Thyroid gland (tissue), 4 donors: ENCODE measurements around the gene CBFA2T2. TPM values are rescaled to one million over a fixed set of nuclear protein-coding genes. Genes with fewer than 3 reads are reported as not detected.

Experiments
- DNase-seq, 2 donors: peaks; one replicate each; pipeline ENCODE4 v3.0.0-alpha.2; 2019
- H3K27ac ChIP-seq, 3 donors: fragments of 200-600 bp; sonication (generic); 1 replicate in 2 of 3; 2 replicates in 1 of 3; pipeline ENCODE4 v1.5.1; 2016 to 2019; ENCODE audit warnings: mild to moderate bottlenecking in 1 of 3, moderate library complexity in 1 of 3
- H3K27me3 ChIP-seq: fragments of 200-600 bp; sonication (generic); one replicate; pipeline ENCODE4 v1.5.1; 2019
- H3K36me3 ChIP-seq, 2 donors: fragments of 200-600 bp; sonication (generic); one replicate each; pipeline ENCODE4 v1.5.1; 2016 to 2019
- H3K4me1 ChIP-seq, 2 donors: fragments of 200-600 bp; sonication (generic); one replicate each; pipeline ENCODE4 v1.5.1; 2017 to 2019
- H3K4me3 ChIP-seq, 3 donors: fragments of 200-600 bp; sonication (generic); replicated peaks in 1 of 3; 1 replicate in 2 of 3; 2 replicates in 1 of 3; pipeline ENCODE4 v1.5.1; 2016; ENCODE audit warnings: mild to moderate bottlenecking in 1 of 3
- H3K9me3 ChIP-seq: fragments of 200-600 bp; sonication (generic); one replicate; pipeline ENCODE4 v1.5.1; 2017
- CTCF ChIP-seq, 6 experiments: fragments of 200-600 bp in 3 of 6; fragments of 450-650 bp in 3 of 6; sonication (generic) in 3 of 6; IDR thresholded peaks; one replicate each; pipeline ENCODE4 v1.5.1; 2016 to 2019; ENCODE audit warnings: antibody characterized with exemption in 6 of 6, mild to moderate bottlenecking in 2 of 6, inconsistent platforms in 1 of 6, moderate library complexity in 1 of 6
- POLR2A ChIP-seq, 2 donors: fragments of 450-650 bp; IDR thresholded peaks; one replicate each; pipeline ENCODE4 v1.6.1; 2017; ENCODE audit warnings: antibody characterized with exemption in 2 of 2, mild to moderate bottlenecking in 2 of 2, moderate library complexity in 1 of 2
- WGBS, 2 donors: methylation state at CpG; one replicate each; pipeline ENCODE4 v1.1.5; 2017; 5-methylcytosine and 5-hydroxymethylcytosine counted together
- intact Hi-C: fragments of 100-400 bp; cut with DNase I; formaldehyde crosslinking; loops from one replicate; pipeline ENCODE4 v1.15.1; 2023
- total RNA-seq, 4 donors: library from RNA; depleted of rRNA; stranded (reverse); fragments of >200 nt; gene quantifications; one replicate each; pipeline ENCODE4 v1.2.3, GENCODE V29; 2016

Gene CBFA2T2
- total RNA-seq, 4 donors from 2014 or later = 29.7 to 57.3 (median 35.8) TPM

- H3K36me3 ChIP-seq = no peaks in the 10 kb centered on the region
- DNase-seq = no peak
- TF ChIP-seq CTCF (IDR thresholded peaks at IDR 0.05) (no peak), POLR2A (IDR thresholded peaks at IDR 0.05) (no peak)
- H3K27ac ChIP-seq = no peak overlapping the region
- H3K4me3 ChIP-seq = no peak overlapping the region
- H3K27me3 ChIP-seq = no peaks in the 10 kb centered on the region
- intact Hi-C loops = no loop called here
- WGBS, 2 donors = 51 to 56% methylated on average over 3 of the region's 3 CpGs
- no peaks in the 10 kb centered on the region for H3K9me3 ChIP-seq
- peaks cover 0 to 18% of the 10 kb centered on the region in 2 donors for H3K4me1 ChIP-seq
These were observed 34.4 kb downstream of the CBFA2T2 start for GRCh38 chr20:33524261-33524660.

GRCh38 chr20:33526769-33527168, 36.9 kb downstream of the CBFA2T2 start:
- DNase-seq = no peak
- 28 to 29% methylated on average over 2 of the region's 2 CpGs for WGBS, 2 donors
- Histone ChIP-seq H3K4me1 (peaks cover 23 to 38% of the 10 kb centered on the region in 2 donors), H3K36me3 (no peaks in the 10 kb centered on the region), H3K9me3 (no peaks in the 10 kb centered on the region), H3K27ac (peak overlapping the region in 1 of 3 donors; percentile 45), H3K27me3 (no peaks in the 10 kb centered on the region), H3K4me3 (no peak overlapping the region)
- no peak for TF ChIP-seq CTCF (IDR thresholded peaks at IDR 0.05)
- no peak for TF ChIP-seq POLR2A (IDR thresholded peaks at IDR 0.05)
- intact Hi-C loops = no loop called here

GRCh38 chr20:33531047-33531877, 41.4 kb downstream of the CBFA2T2 start:
- Histone ChIP-seq H3K4me3 (no peak overlapping the region), H3K27me3 (no peaks in the 10 kb centered on the region), H3K9me3 (no peaks in the 10 kb centered on the region), H3K4me1 (peaks cover 31 to 32% of the 10 kb centered on the region in 2 donors), H3K36me3 (no peaks in the 10 kb centered on the region), H3K27ac (peak overlapping the region; percentile 58 to 88 (median 78))
- intact Hi-C loops = no loop called here
- DNase-seq = no peak
- TF ChIP-seq POLR2A (IDR thresholded peaks at IDR 0.05) = no peak
- no peak for TF ChIP-seq CTCF (IDR thresholded peaks at IDR 0.05)
- WGBS, 2 donors = 55 to 65% methylated on average over 6 of the region's 6 CpGs

GRCh38 chr20:33531885-33532284, 42.0 kb downstream of the CBFA2T2 start:
- intact Hi-C loops = no loop called here
- 67 to 75% methylated on average over 1 of the region's 1 CpG for WGBS, 2 donors
- peak overlapping the region; percentile 58 to 88 (median 78) for H3K27ac ChIP-seq

More at GRCh38 chr20:33531885-33532284, 42.0 kb downstream of the CBFA2T2 start:
- H3K36me3 ChIP-seq = no peaks in the 10 kb centered on the region
- TF ChIP-seq CTCF (IDR thresholded peaks at IDR 0.05) = no peak
- TF ChIP-seq POLR2A (IDR thresholded peaks at IDR 0.05) = no peak
- no peak overlapping the region for H3K4me3 ChIP-seq
- no peaks in the 10 kb centered on the region for H3K27me3 ChIP-seq
- no peak for DNase-seq
- H3K4me1 ChIP-seq = peaks cover 31 to 32% of the 10 kb centered on the region in 2 donors
- no peaks in the 10 kb centered on the region for H3K9me3 ChIP-seq
